ENCODE results near the gene ZNF507. TPM values are rescaled to one million over a fixed set of nuclear protein-coding genes. Genes with fewer than 3 reads are reported as not detected.
"Not testable (repeated sequence)": the region's sequence is repeated elsewhere in the genome, so short reads cannot be mapped to it uniquely, and the experiment has no call there.

Gene ZNF507
- total RNA-seq, 2 donors from 2014 or later, result 19.0 to 37.5 TPM

DNA sequence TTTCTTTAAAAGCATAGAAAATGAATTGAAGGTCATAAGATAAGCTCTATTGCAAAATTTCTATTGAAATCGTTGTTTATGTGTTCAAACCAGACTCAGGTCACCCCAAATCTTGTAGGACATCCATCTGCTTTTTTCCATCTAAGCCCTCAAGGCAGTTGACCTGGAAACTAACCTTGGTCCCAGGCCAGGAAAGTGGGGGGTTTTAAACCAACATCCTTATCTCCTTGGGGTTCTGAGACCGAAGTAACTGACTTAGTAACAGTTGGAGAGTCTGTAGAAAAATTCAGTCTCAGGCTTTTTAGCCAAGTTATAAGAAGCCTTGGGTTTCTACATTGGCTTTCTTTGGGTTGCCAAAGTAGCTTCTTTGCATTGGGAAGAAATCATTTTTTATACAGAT, 23.4 kb downstream of the ZNF507 start:
- 93% methylated on average over 2 of the region's 2 CpGs for WGBS
- DNase-seq (ENCODE audit: low spot score), result no peak
- H3K27me3 ChIP-seq (replicated peaks; ENCODE audit: insufficient read depth), result no peaks in the 10 kb centered on the region
- H3K27ac ChIP-seq, result no peak overlapping the region
- H3K9me3 ChIP-seq, result no peaks in the 10 kb centered on the region
- TF ChIP-seq POLR2A (IDR thresholded peaks at IDR 0.05) (no peak), POLR2AphosphoS5 (IDR thresholded peaks at IDR 0.05) (no peak), CTCF (IDR thresholded peaks at IDR 0.05) (no peak)
- no peaks in the 10 kb centered on the region for H3K36me3 ChIP-seq
- H3K4me3 ChIP-seq, result no peak overlapping the region
- intact Hi-C loops (cut with DNase I), result no loop called here
- H3K4me1 ChIP-seq (replicated peaks), result peaks cover 8% of the 10 kb centered on the region

DNA sequence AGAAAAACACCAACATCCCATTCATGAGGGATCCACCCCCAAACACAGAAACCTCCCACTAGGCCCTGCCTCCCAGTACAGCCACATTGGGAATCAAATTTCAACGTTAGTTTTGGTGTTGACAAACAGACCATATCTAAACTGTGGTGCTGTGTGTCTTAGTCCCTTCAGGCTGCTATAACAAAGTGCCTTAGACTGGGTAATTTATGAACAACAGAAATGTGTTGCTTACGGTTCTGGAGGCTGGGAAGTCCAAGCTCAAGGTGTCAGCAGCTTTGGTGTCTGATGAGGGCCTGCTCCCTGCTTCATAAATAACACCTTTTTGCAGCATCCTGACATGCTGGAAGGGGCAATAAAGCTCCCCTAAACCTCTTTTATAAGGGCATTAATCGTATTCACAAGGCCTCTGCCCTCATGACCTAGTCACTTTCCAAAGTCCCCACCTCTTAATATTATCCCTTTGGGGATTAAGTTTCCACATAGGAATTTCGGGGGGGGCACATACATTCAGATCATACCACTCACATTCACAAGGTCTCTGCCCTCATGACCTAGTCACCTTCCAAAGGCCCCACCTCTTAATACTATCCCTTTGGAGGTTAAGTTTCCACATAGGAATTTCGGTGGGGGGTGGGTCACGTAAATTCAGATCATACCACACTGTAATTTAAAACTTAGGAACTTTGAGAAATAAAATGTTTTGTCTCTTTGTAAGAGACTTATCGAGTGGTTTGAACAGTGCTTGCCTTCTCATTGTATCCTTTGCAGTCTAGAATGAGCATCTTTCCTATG, 27.5 kb downstream of the ZNF507 start:
- intact Hi-C loops (cut with DNase I), result no loop called here
- WGBS, result 75% methylated on average over 7 of the region's 7 CpGs
- H3K36me3 ChIP-seq, result no peaks in the 10 kb centered on the region

DNA sequence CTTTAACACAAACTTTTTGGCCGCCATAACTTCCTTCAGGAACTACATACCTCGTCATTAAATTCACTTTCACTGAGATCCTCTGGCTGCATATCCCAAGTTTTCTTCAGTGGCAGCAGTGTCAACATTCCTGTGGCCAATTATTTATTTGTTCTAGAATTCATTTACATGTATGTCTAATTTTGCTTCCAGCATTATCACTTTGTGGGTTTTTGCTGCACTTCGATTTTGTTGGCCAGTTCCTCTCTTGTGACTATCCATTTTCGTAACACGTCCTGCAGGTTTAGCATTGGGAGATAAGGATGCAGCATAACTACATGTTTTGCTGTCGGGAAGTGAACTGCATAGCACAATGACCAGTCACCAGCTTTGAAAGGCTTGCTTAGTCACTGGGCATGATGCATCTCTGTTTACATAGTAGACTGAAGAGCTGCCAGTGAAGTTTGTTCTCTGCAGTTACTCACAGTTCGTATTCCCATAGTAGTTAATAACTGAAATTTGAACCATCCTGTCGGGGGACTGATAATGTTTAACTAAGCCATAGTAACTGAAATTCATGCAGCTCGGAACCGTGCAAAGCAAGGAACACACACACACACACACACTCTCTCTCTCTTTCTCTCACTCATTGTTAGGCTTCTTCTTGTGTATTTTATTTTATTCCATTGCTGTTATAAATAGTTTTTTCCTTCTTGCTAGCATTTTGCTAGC, 28.3 kb downstream of the ZNF507 start:
- Histone ChIP-seq H3K4me3 (no peak overlapping the region), H3K4me1 (replicated peaks) (peaks cover 4% of the 10 kb centered on the region), H3K27me3 (replicated peaks; ENCODE audit: insufficient read depth) (no peaks in the 10 kb centered on the region), H3K9me3 (no peaks in the 10 kb centered on the region), H3K36me3 (no peaks in the 10 kb centered on the region), H3K27ac (peak overlapping the region; percentile 70)
- 17% methylated on average over 10 of the region's 10 CpGs for WGBS
- no peak for TF ChIP-seq CTCF (IDR thresholded peaks at IDR 0.05)
- TF ChIP-seq POLR2AphosphoS5 (IDR thresholded peaks at IDR 0.05), result peak; percentile 94
- peak; percentile 86 for DNase-seq (ENCODE audit: low spot score)
- intact Hi-C loops (cut with DNase I), result no loop called here

More for the DNA sequence above, 27.5 kb downstream of the ZNF507 start:
- peaks cover 4% of the 10 kb centered on the region for H3K4me1 ChIP-seq (replicated peaks)
- DNase-seq (ENCODE audit: low spot score), result no peak
- TF ChIP-seq POLR2A (IDR thresholded peaks at IDR 0.05) (no peak), CTCF (IDR thresholded peaks at IDR 0.05) (no peak), POLR2AphosphoS5 (IDR thresholded peaks at IDR 0.05) (no peak)
- H3K9me3 ChIP-seq, result no peaks in the 10 kb centered on the region
- peak overlapping the region; percentile 70 for H3K27ac ChIP-seq
- no peak overlapping the region for H3K4me3 ChIP-seq
- H3K27me3 ChIP-seq (replicated peaks; ENCODE audit: insufficient read depth), result no peaks in the 10 kb centered on the region

DNA sequence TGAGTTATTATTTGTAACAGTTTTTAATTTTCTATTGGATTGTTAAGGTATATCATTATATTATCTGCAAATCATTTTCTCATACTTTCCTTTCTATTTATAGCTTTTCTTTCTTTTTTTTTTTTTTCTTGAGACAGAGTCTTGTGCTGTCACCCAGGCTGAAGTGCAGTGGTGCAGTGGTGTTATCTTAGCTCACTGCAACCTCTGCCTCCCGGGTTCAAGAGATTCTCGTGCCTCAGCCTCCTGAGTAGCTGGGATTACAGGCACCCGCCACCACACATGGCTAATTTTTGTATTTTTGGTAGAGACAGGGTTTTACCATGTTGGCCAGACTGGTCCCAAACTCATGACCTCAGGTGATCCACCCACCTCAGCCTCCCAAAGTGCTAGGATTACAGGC, 29.0 kb downstream of the ZNF507 start:
- H3K9me3 ChIP-seq; H3K36me3 ChIP-seq; intact Hi-C loops (cut with DNase I); H3K27me3 ChIP-seq (replicated peaks; ENCODE audit: insufficient read depth); H3K4me1 ChIP-seq (replicated peaks); H3K4me3 ChIP-seq; DNase-seq (ENCODE audit: low spot score): not testable (repeated sequence)
- H3K27ac ChIP-seq, result peak overlapping the region; percentile 70
- WGBS, result 86% methylated on average over 3 of the region's 3 CpGs

DNA sequence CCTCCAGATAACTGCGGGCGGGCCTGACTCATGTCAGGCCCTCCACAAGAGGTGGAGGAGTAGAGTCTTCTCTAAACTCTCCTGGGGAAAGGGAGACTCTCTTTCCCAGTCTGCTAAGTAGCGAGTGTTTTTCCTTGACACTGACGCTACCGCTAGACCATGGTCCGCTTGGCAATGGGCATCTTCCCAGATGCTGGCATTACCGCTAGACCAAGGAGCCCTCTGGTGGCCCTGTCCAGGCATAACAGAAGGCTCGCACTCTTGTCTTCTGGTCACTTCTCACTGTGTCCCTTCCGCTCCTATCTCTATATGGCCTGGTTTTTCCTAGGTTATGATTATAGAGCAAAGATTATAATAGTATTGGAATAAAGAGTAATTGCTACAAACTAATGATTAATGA, 31.7 kb downstream of the ZNF507 start:
- H3K9me3 ChIP-seq; intact Hi-C loops (cut with DNase I); H3K27ac ChIP-seq; H3K27me3 ChIP-seq (replicated peaks; ENCODE audit: insufficient read depth); H3K4me1 ChIP-seq (replicated peaks); H3K36me3 ChIP-seq; H3K4me3 ChIP-seq; DNase-seq (ENCODE audit: low spot score): not testable (repeated sequence)
- 97% methylated on average over 9 of the region's 9 CpGs for WGBS
- peak in 2 of 4 experiments; percentile 26 to 28 for TF ChIP-seq CTCF (IDR thresholded peaks at IDR 0.05)
